Measurements from ENCODE around the gene CAMK2G.

CAMK2G gene

DNA sequence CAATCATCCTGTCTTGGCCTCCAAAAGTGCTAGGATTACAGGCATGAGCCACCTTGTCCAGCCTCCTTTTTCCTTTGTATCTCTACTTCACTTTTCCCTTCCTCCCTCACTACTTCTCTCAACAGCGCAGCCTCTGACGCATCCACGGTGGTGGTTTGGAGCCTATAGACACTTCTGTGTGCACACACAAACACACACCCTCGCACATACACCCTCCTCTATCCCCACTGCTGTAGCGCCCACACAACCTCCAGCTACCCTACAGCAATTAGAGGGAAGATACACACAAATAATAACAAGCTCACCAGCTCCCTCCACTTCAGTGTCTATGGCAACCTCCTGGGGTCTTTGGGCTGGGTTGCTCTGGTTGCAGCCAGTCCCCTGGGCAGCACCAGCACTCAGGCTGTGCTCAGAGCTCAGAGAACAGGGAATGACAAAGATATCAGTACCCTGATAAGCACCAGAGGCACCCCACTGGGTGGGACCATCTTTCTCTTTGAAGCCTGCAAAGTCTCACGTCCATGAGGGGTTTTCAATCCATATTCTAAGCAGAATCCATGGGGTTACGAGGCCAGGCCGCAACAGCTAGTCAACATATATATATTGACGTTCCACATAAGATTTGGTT, 3.3 kb upstream of the CAMK2G start:
- H3K27me3 ChIP-seq (ENCODE audit: insufficient read depth, low read length), result no peaks in the 10 kb centered on the region
- no peaks in the 10 kb centered on the region for H3K9me2 ChIP-seq (ENCODE audit: low read depth, low read length)
- H3K4me1 ChIP-seq (ENCODE audit: insufficient read depth, low read length, severe bottlenecking), result peaks cover 22% of the 10 kb centered on the region
- no peak overlapping the region for H3K4me3 ChIP-seq (ENCODE audit: low read depth, low read length, poor library complexity, severe bottlenecking)
- H3K9ac ChIP-seq (ENCODE audit: low read length), result no peak overlapping the region
- no peaks in the 10 kb centered on the region for H3K79me2 ChIP-seq (ENCODE audit: insufficient read depth, low read length)
- no peaks in the 10 kb centered on the region for H3K9me3 ChIP-seq (ENCODE audit: low read length)
- no peak overlapping the region for H2AFZ ChIP-seq (ENCODE audit: low read length)
- H3K4me2 ChIP-seq (ENCODE audit: low read length), result no peak overlapping the region
- H3K36me3 ChIP-seq (ENCODE audit: insufficient read depth, low read length), result no peaks in the 10 kb centered on the region
- peaks cover 3% of the 10 kb centered on the region; the same call in 1 of the 2 replicates for H3F3A ChIP-seq (ENCODE audit: insufficient read depth, low read length)
- no peak for TF ChIP-seq EZH2 (IDR thresholded peaks at IDR 0.05; ENCODE audit: borderline replicate concordance, low read length)
- TF ChIP-seq, protein P1, sequence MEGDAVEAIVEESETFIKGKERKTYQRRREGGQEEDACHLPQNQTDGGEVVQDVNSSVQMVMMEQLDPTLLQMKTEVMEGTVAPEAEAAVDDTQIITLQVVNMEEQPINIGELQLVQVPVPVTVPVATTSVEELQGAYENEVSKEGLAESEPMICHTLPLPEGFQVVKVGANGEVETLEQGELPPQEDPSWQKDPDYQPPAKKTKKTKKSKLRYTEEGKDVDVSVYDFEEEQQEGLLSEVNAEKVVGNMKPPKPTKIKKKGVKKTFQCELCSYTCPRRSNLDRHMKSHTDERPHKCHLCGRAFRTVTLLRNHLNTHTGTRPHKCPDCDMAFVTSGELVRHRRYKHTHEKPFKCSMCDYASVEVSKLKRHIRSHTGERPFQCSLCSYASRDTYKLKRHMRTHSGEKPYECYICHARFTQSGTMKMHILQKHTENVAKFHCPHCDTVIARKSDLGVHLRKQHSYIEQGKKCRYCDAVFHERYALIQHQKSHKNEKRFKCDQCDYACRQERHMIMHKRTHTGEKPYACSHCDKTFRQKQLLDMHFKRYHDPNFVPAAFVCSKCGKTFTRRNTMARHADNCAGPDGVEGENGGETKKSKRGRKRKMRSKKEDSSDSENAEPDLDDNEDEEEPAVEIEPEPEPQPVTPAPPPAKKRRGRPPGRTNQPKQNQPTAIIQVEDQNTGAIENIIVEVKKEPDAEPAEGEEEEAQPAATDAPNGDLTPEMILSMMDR (IDR thresholded peaks at IDR 0.05; ENCODE audit: low read length), result no peak
- no peaks in the 10 kb centered on the region for H4K20me1 ChIP-seq (ENCODE audit: insufficient read depth, low read length)
- no peak overlapping the region for H3K27ac ChIP-seq (ENCODE audit: low read depth, low read length, poor library complexity, severe bottlenecking)

GRCh38 chr10:73876971-73877370, 2.6 kb upstream of the CAMK2G start:
- Histone ChIP-seq H4K20me1 (ENCODE audit: insufficient read depth, low read length) (no peaks in the 10 kb centered on the region), H3K9me2 (ENCODE audit: low read depth, low read length) (no peaks in the 10 kb centered on the region), H3K4me1 (ENCODE audit: insufficient read depth, low read length, severe bottlenecking) (peaks cover 25% of the 10 kb centered on the region), H3K9ac (ENCODE audit: low read length) (no peak overlapping the region), H3K4me2 (ENCODE audit: low read length) (no peak overlapping the region), H3K9me3 (ENCODE audit: low read length) (no peaks in the 10 kb centered on the region), H3K4me3 (ENCODE audit: low read depth, low read length, poor library complexity, severe bottlenecking) (no peak overlapping the region), H3K27ac (ENCODE audit: low read depth, low read length, poor library complexity, severe bottlenecking) (no peak overlapping the region), H3K36me3 (ENCODE audit: insufficient read depth, low read length) (no peaks in the 10 kb centered on the region), H3K27me3 (ENCODE audit: insufficient read depth, low read length) (no peaks in the 10 kb centered on the region), H3F3A (ENCODE audit: insufficient read depth, low read length) (peaks cover 3% of the 10 kb centered on the region; the same call in 1 of the 2 replicates), H2AFZ (ENCODE audit: low read length) (no peak overlapping the region), H3K79me2 (ENCODE audit: insufficient read depth, low read length) (no peaks in the 10 kb centered on the region)
- no peak for TF ChIP-seq EZH2 (IDR thresholded peaks at IDR 0.05; ENCODE audit: borderline replicate concordance, low read length)
- TF ChIP-seq, protein P1 (IDR thresholded peaks at IDR 0.05; ENCODE audit: low read length), result no peak

DNA sequence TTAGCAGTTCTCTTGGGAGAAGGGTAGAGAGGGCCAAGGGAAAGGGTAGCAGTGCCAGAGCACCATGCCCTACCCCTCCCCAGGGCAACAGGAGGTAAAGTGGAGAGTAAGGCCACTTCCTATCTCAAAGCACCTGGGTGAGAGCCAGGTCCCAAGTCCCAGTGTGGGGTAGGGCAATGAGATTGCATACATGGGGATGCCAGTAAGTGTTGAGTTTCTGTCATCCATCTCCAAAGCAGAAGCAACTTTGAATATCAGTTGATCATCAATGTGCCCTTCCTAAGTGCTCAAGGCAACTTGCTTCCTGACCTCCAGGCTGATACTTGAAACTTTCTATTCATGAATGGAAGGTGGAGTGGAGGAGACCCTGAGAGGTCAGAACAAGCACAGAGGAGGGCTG, 2.2 kb upstream of the CAMK2G start:
- no peak overlapping the region for H3K27ac ChIP-seq (ENCODE audit: low read depth, low read length, poor library complexity, severe bottlenecking)
- peaks cover 3% of the 10 kb centered on the region; the same call in 1 of the 2 replicates for H3F3A ChIP-seq (ENCODE audit: insufficient read depth, low read length)
- H3K27me3 ChIP-seq (ENCODE audit: insufficient read depth, low read length), result no peaks in the 10 kb centered on the region
- no peak overlapping the region for H3K9ac ChIP-seq (ENCODE audit: low read length)
- H3K4me3 ChIP-seq (ENCODE audit: low read depth, low read length, poor library complexity, severe bottlenecking), result no peak overlapping the region
- no peaks in the 10 kb centered on the region for H4K20me1 ChIP-seq (ENCODE audit: insufficient read depth, low read length)
- no peaks in the 10 kb centered on the region for H3K79me2 ChIP-seq (ENCODE audit: insufficient read depth, low read length)
- no peak overlapping the region for H3K4me2 ChIP-seq (ENCODE audit: low read length)
- no peaks in the 10 kb centered on the region for H3K36me3 ChIP-seq (ENCODE audit: insufficient read depth, low read length)
- no peak overlapping the region for H2AFZ ChIP-seq (ENCODE audit: low read length)
- TF ChIP-seq, protein P1 (IDR thresholded peaks at IDR 0.05; ENCODE audit: low read length), result no peak
- no peaks in the 10 kb centered on the region for H3K9me2 ChIP-seq (ENCODE audit: low read depth, low read length)
- H3K9me3 ChIP-seq (ENCODE audit: low read length), result no peaks in the 10 kb centered on the region
- peaks cover 25% of the 10 kb centered on the region for H3K4me1 ChIP-seq (ENCODE audit: insufficient read depth, low read length, severe bottlenecking)
